PC-9 (cell line): ENCODE data around the gene FAM120B. TPM values are rescaled to one million over a fixed set of nuclear protein-coding genes. Genes with fewer than 3 reads are reported as not detected.

ENCODE experiments used
- BruUV-seq: library from RNA; stranded (reverse); fragments of 400-500 nt; replicated peaks from 2 replicates; lab custom pipeline; 2021; lab: Mats Ljungman, UMichigan
- CTCF ChIA-PET: fragments of 300-600 bp; sonication (Branson Sonifier 250); formaldehyde crosslinking; loops from one replicate; lab custom pipeline; 2022; ENCODE audit warnings: antibody characterized with exemption; lab: Charles Lee
- POLR2A ChIA-PET: fragments of 300-600 bp; sonication (Branson Sonifier 250); formaldehyde crosslinking; loops from one replicate; lab custom pipeline; 2022; ENCODE audit warnings: antibody characterized with exemption; ENCODE audit not compliant: unreplicated experiment; lab: Charles Lee
- DNase-seq, 2 experiments: peaks; one replicate each; pipeline versions ENCODE4 v3.0.0 to v3.0.0-alpha.2; 2015 to 2022; ENCODE audit warnings: mixed read lengths in 1 of 2
- H2AFZ ChIP-seq: fragments of 200-600 bp; sonication (generic); 2 replicates; pipeline ENCODE4 v1.8.1; 2017; ENCODE audit warnings: antibody characterized with exemption
- H3F3A ChIP-seq: fragments of 200-600 bp; sonication (generic); 2 replicates; pipeline ENCODE4 v1.8.1; 2017; ENCODE audit warnings: antibody characterized with exemption, mild to moderate bottlenecking, low read depth; ENCODE audit not compliant: insufficient read depth
- H3K27ac ChIP-seq: fragments of 200-600 bp; sonication (generic); 2 replicates; pipeline ENCODE4 v1.6.1; 2016; ENCODE audit warnings: mixed run types
- H3K27me3 ChIP-seq: fragments of 200-600 bp; sonication (generic); 2 replicates; pipeline ENCODE4 v1.6.1; 2016; ENCODE audit warnings: low read depth, mixed run types; ENCODE audit not compliant: insufficient read depth
- H3K36me3 ChIP-seq: fragments of 200-600 bp; sonication (generic); 2 replicates; pipeline ENCODE4 v1.6.1; 2016; ENCODE audit warnings: low read depth, mixed run types
- H3K4me1 ChIP-seq: fragments of 200-600 bp; sonication (generic); replicated peaks from 2 replicates; pipeline ENCODE4 v1.6.1; 2016; ENCODE audit warnings: mixed run types; ENCODE audit not compliant: insufficient read depth
- H3K4me2 ChIP-seq: fragments of 200-600 bp; sonication (generic); 2 replicates; pipeline ENCODE4 v1.6.1; 2017; ENCODE audit warnings: mixed run types
- H3K4me3 ChIP-seq: fragments of 200-600 bp; sonication (generic); 2 replicates; pipeline ENCODE4 v1.6.1; 2016; ENCODE audit warnings: mixed run types
- H3K79me2 ChIP-seq: fragments of 200-600 bp; sonication (generic); 2 replicates; pipeline ENCODE4 v1.6.1; 2017; ENCODE audit warnings: low read depth, mixed run types
- H3K9me2 ChIP-seq: fragments of 200-600 bp; sonication (generic); 2 replicates; pipeline ENCODE4 v1.8.1; 2017; ENCODE audit warnings: mild to moderate bottlenecking; ENCODE audit not compliant: insufficient read depth
- H3K9me3 ChIP-seq: fragments of 200-600 bp; sonication (generic); 2 replicates; pipeline ENCODE4 v1.8.1; 2016; ENCODE audit warnings: low read depth; ENCODE audit not compliant: insufficient read depth
- H4K20me1 ChIP-seq: fragments of 200-600 bp; sonication (generic); 2 replicates; pipeline ENCODE4 v1.8.1; 2017; ENCODE audit not compliant: insufficient read depth
- CTCF ChIP-seq: fragments of 200-600 bp; sonication (generic); conservative IDR thresholded peaks from 2 replicates; pipeline ENCODE4 v1.6.1; 2017; ENCODE audit warnings: mixed run types, antibody characterized with exemption, mild to moderate bottlenecking, moderate library complexity
- EZH2 ChIP-seq: fragments of 200-600 bp; sonication (generic); IDR thresholded peaks from 2 replicates; pipeline ENCODE4 v1.8.0; 2017; ENCODE audit warnings: antibody characterized with exemption, low read depth
- intact Hi-C: fragments of 100-400 bp; cut with micrococcal nuclease; formaldehyde crosslinking; loops from one replicate; pipeline ENCODE4 v1.10.0; 2022; ENCODE audit not compliant: unreplicated experiment
- total RNA-seq: library from RNA; stranded (reverse); gene quantifications from 2 replicates; pipeline ENCODE4 v1.2.3, GENCODE V29; 2021

FAM120B gene
- total RNA-seq, 1 experiment from 2014 or later: 14.3 TPM

DNA sequence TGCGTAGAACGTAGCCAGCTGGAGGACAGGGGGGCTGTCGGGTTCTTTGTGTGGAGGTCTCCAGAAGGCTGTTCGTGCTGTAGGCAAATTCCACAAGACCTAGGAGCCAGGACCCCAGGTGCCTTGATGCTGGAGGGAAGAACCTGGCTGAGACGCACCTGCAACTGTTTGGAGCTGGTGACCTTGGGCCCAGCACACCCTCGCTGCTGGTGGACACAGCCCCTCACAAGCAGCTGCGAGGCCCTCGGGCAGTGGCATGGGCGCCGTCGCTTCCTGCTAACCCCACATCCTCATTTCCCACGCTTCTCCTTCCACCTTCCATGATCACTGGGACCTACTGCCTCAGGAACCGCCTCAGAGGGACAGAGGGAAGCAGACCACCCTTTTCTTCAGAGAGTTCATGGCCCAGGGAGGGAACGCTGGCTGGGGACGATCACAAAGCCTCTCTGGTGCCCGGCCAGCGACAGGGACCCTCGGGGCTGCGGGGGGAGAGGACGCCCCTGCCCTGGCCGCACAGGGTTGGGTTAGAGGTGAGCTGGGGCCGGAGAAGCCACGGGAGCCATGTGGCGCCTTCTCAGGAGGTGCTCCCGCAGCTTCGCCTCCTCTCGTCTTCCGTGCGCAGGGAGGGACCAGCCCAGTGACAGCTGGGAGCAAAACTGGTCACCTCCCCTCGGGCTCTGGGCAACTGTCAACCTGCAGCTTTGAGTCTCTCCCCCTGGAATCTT is 34.1 kb upstream of the FAM120B start:
- Histone ChIP-seq H3K36me3 (no peaks in the 10 kb centered on the region), H3K4me3 (no peak overlapping the region), H4K20me1 (no peaks in the 10 kb centered on the region), H3K27me3 (peaks cover 83% of the 10 kb centered on the region), H3K4me1 (no peaks in the 10 kb centered on the region), H2AFZ (no peak overlapping the region), H3K4me2 (no peak overlapping the region), H3K27ac (no peak overlapping the region), H3K9me3 (no peaks in the 10 kb centered on the region), H3K79me2 (no peaks in the 10 kb centered on the region), H3F3A (no peaks in the 10 kb centered on the region), H3K9me2 (no peaks in the 10 kb centered on the region)
- intact Hi-C loops: no loop called here
- no peak for TF ChIP-seq CTCF
- no peak for TF ChIP-seq EZH2
- CTCF ChIA-PET: no interaction called here
- no peak for DNase-seq
- POLR2A ChIA-PET: no interaction called here
- BruUV-seq: no TSS peak

GRCh38 chr6:170273191-170273590 is 33.4 kb upstream of the FAM120B start:
- ChIA-PET POLR2A (no interaction called here), CTCF (no interaction called here)
- DNase-seq: no peak
- no peak for TF ChIP-seq EZH2
- TF ChIP-seq CTCF: no peak
- no peaks in the 10 kb centered on the region for H3K79me2 ChIP-seq
- H3K36me3 ChIP-seq: no peaks in the 10 kb centered on the region
- H3K9me3 ChIP-seq: no peaks in the 10 kb centered on the region
- H3K27ac ChIP-seq: no peak overlapping the region
- H3K4me2 ChIP-seq: no peak overlapping the region
- no peaks in the 10 kb centered on the region for H3F3A ChIP-seq
- H3K9me2 ChIP-seq: no peaks in the 10 kb centered on the region
- H3K4me1 ChIP-seq: no peaks in the 10 kb centered on the region
- H2AFZ ChIP-seq: no peak overlapping the region
- intact Hi-C loops: no loop called here
- no peak overlapping the region for H3K4me3 ChIP-seq
- peaks cover 80% of the 10 kb centered on the region for H3K27me3 ChIP-seq
- no TSS peak for BruUV-seq
- no peaks in the 10 kb centered on the region for H4K20me1 ChIP-seq

DNA sequence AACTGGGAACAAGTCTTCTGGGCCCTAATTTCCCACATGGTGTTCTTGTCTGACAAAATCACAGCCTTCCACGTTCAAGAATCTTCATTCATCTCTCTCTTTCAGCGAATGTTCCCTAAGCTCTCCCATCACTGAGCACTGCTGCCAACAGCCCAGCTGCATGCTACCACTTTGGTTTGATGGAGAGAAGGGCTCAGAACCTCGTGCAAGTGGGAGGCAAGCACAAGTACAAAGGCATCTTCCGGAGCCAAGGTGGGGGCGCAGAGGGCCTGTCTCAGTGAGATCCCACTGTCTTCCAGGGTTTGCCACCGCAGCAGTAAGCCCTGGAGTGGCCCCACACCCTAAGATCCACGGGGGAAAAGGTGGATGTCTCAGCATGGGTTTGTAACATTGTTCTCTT is 32.9 kb upstream of the FAM120B start:
- Histone ChIP-seq H3K27ac (no peak overlapping the region), H3K9me2 (no peaks in the 10 kb centered on the region)
- POLR2A ChIA-PET: no interaction called here

More for the DNA sequence above, 32.9 kb upstream of the FAM120B start:
- Histone ChIP-seq H3K79me2 (no peaks in the 10 kb centered on the region), H3K4me1 (no peaks in the 10 kb centered on the region), H4K20me1 (no peaks in the 10 kb centered on the region), H3K4me2 (no peak overlapping the region), H3F3A (no peaks in the 10 kb centered on the region), H3K36me3 (no peaks in the 10 kb centered on the region), H3K9me3 (no peaks in the 10 kb centered on the region), H2AFZ (no peak overlapping the region), H3K4me3 (no peak overlapping the region), H3K27me3 (peaks cover 80% of the 10 kb centered on the region)
- BruUV-seq: no TSS peak
- TF ChIP-seq EZH2: no peak
- no peak for TF ChIP-seq CTCF
- intact Hi-C loops: no loop called here
- no peak for DNase-seq
- CTCF ChIA-PET: no interaction called here
